Activated CD8-positive, alpha-beta memory T cell treated with anti-CD3 and anti-CD28 coated beads for 1 hour (primary cell): ENCODE results near the gene ENDOG.
A peak's percentile ranks its signal among the peaks of the same experiment; 100 is the strongest.

ENCODE experiments used
- DNase-seq, 2 donors: peaks; one replicate each; pipeline ENCODE4 v3.0.0-alpha.2; 2020; ENCODE audit warnings: low read depth in 1 of 2; ENCODE audit errors: extremely low read depth in 1 of 2

ENDOG gene

DNA sequence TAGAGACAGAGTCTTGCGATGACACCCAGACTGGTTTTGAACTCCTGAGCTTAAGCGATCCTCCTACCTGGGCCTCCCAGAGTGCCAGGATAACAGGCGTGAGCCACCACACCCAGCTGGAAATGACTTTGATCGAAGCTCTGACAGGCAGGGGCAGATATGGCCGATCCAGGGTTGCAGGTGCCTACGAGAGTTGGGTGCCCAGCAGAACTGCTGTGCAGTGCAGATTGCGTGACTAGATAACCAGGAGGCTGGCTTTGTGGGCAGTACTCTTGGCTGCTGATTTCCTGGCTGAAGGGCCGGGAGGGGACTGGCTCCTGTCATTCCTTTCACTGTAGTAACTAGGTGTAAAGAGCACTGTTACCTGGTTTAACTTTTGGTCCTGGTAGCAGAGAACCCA is 19.4 kb upstream of the ENDOG start:
- DNase-seq: no peak

DNA sequence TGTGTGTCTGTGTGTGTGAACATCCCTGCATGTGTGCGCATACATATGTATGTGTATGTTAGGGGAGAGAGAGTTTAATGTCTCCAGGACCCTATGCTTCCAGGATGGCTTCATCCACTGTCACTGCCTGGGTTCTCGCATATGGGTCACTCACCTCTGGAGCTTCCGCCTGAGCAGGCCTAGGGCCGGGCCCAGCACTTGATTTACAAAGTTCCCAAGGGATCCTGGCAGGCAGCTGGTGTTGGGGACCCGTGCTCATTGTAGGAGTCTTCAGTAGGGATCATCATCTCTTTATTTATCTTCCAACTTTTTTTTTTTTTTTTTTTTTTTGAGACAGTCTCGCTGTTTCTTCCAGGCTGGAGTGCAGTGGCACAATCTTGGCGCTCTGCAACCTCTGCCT is 18.2 kb upstream of the ENDOG start:
- DNase-seq: no peak

DNA sequence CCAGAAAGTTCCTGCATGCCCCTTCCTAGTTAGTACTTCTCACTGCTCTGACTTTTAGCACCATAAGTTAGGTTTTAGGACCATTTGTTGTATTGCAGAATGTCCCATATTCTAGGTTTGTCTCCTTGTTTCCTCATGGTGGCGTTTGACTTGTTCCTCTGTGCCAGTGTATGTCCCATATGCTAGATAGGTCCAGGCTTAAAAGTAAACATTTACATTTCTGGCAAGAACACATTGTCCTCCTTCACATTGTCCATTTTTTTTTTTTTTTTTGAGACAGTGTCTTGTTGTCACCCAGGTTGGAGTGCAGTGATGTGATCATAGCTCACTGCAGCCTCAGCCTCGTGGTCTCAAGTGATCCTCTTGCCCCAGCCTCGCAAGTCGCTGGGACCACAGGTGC is 15.8 kb upstream of the ENDOG start:
- no peak for DNase-seq

DNA sequence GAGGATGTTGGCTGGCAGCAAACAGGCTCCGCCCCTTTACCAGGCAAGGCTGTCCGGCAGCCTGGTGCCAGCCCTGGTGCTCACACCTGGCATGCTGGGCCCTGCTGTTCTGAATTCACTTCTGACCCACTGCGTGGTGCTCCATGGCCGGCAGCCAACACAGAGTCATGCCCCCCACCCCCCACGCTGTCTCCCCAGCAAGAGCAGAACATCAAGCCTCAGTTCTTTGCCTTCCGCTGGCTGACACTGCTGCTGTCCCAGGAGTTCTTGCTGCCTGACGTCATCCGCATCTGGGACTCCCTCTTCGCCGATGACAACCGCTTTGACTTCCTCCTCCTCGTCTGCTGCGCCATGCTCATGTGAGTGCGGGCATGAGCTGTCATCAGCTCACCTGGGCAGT is 12.6 kb upstream of the ENDOG start:
- DNase-seq: no peak

DNA sequence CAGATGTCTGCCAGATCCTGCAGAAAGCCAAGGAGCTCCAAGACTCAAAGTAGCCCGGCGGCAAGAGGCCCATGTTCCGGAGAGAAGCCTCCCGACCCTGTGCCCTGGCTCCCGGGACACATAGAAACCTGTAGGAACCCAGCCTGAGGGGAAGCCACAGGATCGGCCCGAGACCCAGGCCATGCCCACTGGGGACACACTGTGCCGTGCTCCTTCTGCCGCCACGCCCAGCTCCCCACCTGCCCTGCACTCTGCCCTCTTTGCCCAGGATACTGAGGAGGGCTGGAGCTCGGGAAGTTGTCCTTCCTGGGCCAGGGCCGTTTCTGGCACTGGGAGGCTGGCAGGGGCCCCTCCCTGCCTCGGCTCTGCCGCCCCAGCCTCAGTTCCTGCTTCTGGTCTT is 10.5 kb upstream of the ENDOG start:
- no peak for DNase-seq

DNA sequence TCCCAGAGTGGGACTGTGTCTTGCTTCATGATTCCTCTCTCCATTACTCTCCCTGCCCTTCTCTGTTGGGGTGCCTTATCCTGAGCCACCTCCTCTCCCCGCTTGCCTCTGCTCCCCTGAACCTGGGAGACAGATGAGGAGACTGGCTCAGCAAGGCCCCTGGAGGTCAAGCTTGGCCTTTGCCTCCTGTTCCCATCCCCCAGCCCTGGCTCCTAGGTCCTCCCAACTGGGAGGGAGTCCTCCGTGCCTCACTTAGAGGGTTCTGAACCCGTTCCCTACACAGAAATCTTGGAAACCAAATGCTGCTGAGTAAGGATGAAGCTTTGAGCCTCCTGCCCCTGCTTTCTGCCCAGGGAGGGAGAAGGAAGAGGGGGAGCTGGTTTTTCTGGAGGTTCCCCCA is 9.8 kb upstream of the ENDOG start:
- no peak for DNase-seq

DNA sequence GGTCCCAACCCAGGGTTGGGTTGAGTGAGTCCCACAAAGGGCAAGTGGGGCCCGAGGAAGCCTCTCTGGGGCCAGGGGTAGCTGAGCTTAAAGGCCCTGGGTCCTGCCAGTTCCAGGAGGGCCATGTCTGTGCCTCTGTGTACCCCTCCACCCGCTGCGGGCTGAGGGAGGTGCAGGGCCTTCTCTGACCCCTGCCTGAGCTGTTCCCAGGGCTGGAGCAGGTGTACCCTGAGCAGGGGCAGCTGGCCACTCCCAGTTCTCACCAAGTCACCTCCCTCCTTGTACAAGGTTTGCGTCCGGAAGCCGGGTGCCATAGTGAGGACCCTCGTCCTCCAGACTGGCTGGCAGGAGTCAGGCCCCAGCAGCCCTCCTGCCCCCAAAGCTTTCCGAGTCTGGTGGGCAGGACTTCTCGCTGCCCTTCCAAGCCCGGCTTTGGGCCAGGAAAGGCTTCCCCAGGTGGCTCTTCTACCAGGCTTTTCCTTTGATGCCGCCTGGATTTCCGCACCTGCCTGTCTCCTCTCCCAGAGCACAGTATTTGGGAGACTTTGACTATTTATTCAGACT is 9.2 kb upstream of the ENDOG start:
- DNase-seq: no peak

DNA sequence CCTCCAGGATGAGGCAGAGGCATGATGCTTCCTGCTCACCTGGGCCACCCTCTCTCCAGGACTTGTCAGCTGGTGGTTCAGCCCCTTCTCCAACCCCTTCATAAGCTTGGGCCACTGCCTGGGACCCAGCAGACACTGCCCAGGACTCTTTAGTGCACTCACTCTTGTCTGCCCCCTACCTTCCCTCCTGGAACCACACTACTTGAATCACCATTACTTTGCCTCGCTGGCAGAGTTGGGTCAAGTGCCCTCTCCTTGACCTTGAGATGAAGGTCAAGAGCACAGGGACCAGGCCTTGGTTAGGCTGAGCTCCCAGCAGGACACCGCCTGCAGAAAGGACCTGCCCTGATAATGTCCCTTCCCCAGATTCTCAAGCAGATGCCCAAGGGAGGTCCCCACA is 8.5 kb upstream of the ENDOG start:
- no peak for DNase-seq

DNA sequence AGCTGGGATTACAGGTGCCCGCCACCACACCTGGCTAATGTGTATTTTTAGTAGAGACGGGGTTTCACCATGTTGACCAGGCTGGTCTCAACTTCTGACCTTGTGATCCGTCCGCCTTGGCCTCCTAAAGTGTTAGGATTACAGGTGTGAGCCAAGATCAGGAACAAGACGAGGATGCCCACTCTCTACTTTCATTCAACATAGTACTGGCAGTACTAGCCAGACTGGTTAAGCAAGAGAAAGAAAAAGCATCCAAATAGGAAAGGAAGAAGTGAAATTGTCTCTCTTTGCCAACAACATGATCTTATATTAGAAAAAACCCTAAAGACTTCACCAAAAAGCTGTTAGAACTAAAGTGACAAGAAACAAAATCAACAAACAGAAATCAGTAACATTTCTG is 7.4 kb upstream of the ENDOG start:
- no peak for DNase-seq

DNA sequence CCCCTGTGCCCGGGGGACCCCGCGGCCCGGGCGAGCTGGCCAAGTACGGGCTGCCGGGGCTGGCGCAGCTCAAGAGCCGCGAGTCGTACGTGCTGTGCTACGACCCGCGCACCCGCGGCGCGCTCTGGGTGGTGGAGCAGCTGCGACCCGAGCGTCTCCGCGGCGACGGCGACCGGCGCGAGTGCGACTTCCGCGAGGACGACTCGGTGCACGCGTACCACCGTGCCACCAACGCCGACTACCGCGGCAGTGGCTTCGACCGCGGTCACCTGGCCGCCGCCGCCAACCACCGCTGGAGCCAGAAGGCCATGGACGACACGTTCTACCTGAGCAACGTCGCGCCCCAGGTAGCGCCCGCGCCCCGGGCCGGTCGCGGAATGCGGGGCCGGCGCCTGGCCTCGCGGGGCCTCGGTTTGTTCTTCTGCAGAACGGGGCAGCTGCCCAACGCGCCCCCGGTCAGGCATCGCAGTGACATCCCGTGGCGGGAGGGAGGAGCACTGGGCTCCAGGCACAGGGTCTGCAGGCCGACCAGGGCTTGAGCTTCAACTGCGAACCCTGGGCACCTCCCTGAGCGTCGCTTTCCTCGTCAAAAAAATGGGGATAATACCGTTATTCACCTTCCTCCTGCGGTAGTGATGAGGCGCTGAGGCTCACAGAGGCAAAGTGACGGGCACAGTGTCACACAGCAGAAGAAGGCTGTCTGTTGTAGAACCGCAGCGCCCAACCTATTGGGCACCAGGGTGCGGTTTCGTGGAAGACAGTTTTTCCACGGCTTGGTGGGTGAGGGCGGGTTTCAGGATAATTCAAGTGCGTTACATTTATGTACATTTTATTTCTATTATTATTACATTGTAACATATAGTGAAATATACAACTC is 777 bp downstream of the ENDOG start:
- peak in 1 of 2 donors; percentile 30 for DNase-seq

DNA sequence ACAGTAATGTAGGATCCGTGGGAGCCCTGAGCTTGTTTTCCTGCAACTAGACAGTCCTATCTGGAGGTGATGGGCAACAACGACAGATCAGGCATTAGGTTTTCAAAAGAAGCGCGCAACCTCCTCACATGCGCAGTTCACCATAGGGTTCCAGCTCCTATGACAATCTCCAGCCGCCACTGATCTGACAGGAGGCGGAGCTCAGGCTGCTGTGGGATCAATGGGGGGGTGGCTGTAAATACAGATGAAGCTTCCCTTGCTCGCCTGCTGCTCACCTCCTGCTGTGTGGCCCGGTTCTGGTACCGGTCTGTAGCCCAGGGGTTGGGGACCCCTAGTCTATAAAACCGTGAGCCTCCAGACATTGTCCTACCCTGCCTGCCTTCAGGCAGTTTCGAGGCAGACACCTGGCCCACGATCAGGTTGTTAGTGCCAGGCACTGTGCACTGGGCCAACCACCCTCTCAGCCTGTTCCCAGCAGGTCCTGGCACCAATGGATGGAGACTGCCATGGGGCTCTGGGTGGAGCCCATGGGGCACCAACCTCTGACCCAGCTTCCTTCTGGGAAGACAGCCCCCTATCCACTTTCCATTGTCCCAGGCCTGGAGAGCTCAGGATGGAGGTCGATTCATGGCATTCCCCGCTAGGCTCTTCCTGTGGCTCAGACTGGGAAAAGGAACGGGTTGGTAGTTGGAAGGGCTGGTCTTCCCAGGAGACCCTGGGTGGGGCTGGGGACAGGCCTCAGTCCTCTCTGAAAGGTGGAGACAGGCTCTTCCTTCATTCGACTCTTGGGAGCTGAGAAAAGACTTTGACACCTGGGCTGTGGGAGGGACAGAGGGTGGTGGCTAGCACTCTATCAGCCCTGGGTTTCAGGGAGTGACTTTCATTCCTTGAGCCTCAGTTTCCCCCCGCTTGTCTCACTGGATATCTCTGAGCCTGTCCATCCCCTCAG is 1.7 kb downstream of the ENDOG start:
- DNase-seq: no peak

DNA sequence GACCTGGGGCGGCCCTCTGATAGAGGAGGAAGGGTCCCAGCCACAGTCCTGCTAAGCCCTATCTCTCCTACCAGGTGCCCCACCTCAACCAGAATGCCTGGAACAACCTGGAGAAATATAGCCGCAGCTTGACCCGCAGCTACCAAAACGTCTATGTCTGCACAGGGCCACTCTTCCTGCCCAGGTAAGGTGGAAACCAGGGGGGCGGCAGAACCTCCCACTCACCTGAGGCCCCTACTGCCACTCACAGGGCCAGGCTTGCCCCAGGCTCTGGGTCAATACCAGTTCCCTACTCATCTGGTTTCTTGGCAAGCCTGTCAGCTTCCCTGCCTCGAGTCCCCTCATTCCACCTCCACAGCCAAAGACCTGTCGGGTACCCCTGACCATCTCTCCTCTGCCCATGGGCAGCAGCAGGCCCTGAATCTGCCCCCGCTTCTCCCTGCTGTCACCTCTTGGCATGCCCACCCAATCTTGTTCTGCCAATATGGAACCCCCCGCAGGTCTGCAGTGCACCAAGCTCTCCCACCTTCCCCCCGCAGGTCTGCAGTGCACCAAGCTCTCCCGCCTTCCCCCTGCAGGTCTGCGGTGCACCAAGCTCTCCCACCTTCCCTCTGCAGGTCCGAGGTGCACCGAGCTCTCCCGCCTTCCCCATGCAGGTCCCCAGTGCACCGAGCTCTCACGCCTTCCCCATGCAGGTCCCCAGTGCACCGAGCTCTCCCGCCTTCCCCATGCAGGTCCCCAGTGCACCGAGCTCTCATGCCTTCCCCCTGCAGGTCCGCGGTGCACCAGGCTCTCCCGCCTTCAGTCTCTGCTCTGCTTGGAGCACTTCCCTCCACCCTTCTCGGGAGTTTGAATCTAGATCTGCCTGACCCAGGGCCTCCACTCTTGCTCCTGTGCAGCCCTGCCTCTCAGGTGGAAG is 2.6 kb downstream of the ENDOG start:
- no peak for DNase-seq

DNA sequence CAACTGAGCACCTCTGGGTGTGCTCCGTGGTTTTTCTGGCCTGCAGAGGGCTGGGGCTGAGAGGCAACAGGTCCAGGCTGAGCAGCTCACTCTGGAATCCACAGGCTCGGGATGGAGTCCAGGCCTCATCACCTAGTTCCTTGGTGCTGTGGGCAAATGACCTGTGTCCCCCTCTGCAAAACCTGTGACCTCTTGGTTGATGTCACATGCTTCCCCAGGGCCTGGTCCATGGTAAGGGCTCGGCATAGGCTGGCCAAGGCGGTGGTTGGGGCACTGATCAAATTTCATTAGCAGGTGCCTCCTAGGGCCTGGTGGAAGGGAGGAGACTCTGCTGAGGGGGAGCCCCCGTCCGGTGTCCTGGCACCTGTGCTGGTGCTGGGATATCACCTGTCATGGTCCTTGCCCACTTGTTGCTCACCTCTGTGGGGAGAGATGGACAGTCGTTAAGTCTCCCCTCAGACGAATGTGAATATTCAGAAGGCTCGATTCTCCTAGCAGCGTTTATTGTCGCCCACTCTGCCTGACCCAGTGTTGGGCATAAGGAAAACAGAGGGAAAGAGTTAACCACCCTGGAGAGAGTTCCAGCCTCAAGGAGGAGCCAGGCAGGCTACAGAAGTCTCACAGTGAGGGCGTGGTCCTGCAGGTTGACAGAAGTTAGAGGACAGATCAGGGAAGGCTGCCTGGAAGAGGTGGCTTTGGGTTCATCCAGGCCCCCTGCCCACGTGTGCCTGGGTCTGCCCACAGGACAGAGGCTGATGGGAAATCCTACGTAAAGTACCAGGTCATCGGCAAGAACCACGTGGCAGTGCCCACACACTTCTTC is 3.5 kb downstream of the ENDOG start:
- no peak for DNase-seq

DNA sequence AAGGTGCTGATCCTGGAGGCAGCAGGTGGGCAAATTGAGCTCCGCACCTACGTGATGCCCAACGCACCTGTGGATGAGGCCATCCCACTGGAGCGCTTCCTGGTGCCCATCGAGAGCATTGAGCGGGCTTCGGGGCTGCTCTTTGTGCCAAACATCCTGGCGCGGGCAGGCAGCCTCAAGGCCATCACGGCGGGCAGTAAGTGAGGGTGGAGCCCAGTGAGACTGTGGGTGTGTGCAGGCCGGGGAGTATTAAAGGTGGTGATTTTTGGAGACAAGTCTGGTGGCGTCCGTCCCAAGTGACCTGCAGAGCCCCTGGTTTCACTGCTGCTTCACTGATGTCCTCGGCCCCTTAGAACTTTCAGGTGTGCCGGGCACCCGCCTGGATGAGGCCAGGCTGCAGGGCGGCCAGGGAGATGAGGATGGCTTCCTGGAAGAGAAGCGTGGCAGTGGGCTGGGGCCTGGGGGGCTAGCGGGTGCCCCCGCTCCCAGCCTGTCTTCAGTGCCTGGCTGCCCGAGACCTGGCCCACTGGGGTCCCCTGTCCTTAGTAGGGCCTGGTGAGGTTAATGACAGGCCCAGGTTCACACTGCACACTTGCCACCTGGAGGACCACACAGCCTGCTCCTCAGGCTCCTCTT is 4.2 kb downstream of the ENDOG start:
- DNase-seq: no peak

DNA sequence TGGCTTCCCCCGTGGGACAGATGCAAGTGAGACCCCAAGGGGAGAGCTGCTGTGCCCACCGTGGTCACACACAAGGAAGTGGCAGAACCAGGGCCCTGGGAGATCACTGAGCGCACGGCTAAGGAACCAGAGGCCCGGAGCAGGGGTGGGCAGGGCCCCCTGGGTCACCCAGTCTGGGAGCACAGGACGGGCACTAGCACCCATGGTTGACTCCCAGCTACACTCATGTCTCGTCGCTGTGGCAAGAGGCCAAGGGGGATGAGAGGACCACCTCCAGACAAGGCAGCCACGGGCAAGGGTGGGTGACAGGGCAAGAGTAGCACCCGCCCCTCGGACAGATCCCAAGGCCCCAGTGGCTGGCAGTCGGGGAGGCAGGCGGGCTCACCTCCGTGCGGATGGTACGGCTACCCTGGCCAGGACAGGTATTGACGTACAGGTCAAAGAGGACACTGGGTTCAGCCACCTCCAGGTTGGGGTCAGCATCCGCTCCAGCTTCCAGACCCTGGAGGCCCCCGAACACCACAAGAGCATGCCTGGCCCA is 5.1 kb downstream of the ENDOG start:
- no peak for DNase-seq

DNA sequence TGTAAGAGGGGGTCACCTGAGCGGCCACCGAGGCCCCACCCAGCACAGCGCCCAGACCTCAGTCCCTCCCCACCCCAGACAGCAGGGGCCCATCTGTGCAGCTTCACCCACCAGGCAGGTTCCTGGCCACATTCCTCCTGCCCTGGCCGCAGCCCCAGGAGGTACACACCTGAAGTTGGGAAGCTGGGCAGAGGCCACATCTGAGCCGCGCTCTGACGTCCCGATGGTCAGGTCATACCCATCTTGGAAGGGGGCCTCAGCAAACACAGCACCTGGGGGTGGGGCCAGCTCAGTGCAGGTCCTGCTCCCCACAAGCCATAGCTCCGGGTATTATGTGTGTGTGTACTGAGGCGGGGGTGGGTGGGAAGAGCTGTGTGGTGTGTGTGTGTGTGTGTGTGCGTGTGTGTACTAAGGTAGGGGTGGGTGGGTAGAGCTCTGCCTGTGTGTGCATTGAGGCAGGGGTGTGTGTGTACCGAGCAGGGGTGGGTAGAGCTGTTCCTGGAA is 5.7 kb downstream of the ENDOG start:
- no peak for DNase-seq

DNA sequence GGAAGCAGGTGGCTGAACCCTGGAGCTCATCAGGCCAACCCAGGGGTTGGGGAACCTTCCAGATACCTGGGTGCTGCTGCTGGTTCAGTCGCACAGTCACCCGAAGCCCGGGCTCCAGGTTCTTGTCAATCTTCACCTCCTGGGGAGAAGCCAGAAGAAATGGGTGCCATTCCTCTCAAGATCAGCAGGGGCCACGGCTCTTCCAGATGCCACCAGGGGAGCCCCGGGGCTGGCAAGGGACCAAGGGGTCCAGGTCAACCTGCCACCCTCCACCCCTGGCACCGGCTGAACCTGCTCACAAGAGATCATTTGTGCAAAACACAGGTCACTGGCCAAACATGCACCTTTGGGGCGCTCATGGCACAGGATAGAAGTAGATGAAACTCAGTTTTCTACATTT is 6.6 kb downstream of the ENDOG start:
- DNase-seq: no peak

DNA sequence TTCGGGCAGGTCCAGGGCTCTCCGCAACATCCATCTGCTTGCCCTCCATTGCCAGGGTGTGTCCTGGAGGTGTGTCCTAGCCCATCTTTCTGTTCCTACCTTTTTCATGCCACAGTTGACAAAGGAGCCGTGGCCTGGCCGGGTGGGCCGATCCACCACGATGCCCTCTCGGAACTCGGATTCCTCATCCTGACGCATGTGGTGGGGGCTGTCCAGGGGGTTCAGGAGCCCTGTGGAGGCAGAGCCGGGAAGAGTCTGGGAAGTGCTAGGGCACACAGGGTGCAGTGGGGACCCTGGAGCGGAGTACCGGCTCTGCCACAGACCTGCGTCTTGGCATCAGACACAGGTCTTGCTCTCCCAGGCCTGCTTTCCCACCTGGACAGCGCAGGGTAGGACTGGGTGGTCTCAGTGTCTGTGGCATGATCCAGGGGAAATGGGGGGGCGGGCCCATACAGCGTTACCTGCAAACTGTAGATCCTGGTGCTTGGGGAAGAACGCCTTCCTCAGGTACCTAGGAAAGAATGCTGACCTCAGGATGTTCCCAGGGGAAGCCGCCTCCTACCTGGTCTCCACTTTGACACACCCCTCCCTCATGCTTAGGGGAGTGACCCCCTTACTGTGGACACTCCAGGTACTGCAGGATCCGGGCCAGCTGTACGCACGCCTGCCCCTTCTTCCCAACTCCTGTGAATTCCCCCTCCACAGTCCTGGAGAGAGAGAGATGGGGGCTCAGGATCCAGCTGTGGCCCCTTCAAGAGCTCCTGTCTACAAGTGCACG is 7.8 kb downstream of the ENDOG start:
- no peak for DNase-seq
